ENCODE data around the gene ITPR1. TPM values are rescaled to one million over a fixed set of nuclear protein-coding genes. Genes with fewer than 3 reads are reported as not detected.

The ITPR1 gene
- total RNA-seq, 2 donors from 2014 or later, result 36.8 to 43.8 TPM

GRCh38 chr3:4474683-4475490, 18.3 kb upstream of the ITPR1 start:
- peak; percentile 50 for DNase-seq
- peak; percentile 84 to 92 for ATAC-seq
- intact Hi-C loops (cut with DNase I), result no loop called here

DNA sequence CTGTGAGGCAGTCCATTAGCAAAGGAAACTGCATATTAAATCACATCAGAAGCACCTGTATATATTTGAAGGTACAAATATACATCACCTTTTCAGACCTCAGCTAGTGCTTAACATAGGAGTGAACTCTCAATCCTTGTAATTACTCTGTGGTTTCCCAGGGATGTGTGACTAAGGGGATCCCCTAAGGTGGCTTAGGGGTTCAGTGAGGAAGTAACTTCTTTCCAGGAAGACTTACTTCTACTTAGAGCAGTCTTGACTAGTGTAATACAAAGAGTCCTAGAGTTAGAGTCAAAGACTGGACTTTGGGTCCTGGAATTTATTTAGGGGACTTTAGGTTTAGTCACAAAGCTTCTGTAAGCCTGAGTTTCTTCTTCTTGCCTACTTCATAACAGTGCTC, 17.3 kb upstream of the ITPR1 start:
- ATAC-seq (no peak), DNase-seq (no peak)
- intact Hi-C loops (cut with DNase I), result no loop called here

DNA sequence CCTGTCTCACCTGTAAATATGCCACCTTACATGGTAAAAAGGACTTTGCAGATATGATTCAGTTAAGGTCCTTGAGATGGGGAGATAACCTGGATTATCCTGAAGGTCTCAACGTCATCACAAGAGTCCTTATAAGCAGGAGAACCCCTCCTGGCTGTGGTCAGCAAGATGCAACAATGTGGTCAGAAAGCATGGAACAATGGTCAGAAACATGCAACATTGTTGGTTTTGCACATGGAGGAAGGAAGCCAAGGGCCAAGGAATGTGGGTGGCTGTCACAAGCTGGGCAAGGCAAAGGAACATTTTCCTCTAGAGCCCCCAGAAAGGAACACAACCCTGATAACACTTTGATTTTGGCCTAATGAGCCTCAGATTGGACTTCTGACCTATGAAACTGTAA, 16.7 kb upstream of the ITPR1 start:
- ATAC-seq (no peak), DNase-seq (no peak)
- intact Hi-C loops (cut with DNase I), result no loop called here

DNA sequence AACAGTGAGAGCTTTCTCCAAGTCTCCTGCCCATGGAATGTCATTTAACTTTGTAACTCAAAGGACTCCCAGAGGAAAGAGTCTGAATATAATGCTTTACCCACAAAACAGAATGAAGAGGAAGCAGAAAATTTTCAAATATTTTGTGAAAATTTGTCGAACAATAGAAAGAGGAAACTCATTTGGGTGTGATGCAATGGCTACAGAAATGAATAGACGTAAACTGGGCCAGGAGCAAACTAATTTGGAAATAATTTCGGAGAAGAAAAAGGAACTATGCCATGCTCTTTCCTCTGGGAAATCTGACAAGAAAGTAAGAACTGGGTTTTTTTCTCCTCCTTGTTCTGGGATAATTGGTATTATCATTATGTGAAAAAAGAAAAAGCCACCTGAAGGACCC, 14.9 kb upstream of the ITPR1 start:
- intact Hi-C loops (cut with DNase I), result no loop called here

GRCh38 chr3:4491855-4492207, 1.3 kb upstream of the ITPR1 start:
- intact Hi-C loops (cut with DNase I), result loop anchor here in 1 of 2 donors (5.0 to 10.0 kb wide), 2 partner anchors 90 to 137 kb away; no protein-coding TSS in a partner anchor
- DNase-seq (no peak), ATAC-seq (no peak)

More for the DNA sequence above, 14.9 kb upstream of the ITPR1 start:
- DNase-seq (no peak), ATAC-seq (no peak)

GRCh38 chr3:4492208-4493013, 737 bp upstream of the ITPR1 start:
- DNase-seq (peak; percentile 67), ATAC-seq (peak; percentile 42 to 64)
- intact Hi-C loops (cut with DNase I), result loop anchor here in 1 of 2 donors (5.0 to 10.0 kb wide), 2 partner anchors 90 to 138 kb away; no protein-coding TSS in a partner anchor

- ATAC-seq (peak in 1 of 2 donors; percentile 5), DNase-seq (peak; percentile 33)
- intact Hi-C loops (cut with DNase I), result loop anchor here in 1 of 2 donors (5.0 to 10.0 kb wide), 2 partner anchors 88 to 139 kb away; no protein-coding TSS in a partner anchor
These were observed 1.1 kb downstream of the ITPR1 start for GRCh38 chr3:4493941-4494894.

DNA sequence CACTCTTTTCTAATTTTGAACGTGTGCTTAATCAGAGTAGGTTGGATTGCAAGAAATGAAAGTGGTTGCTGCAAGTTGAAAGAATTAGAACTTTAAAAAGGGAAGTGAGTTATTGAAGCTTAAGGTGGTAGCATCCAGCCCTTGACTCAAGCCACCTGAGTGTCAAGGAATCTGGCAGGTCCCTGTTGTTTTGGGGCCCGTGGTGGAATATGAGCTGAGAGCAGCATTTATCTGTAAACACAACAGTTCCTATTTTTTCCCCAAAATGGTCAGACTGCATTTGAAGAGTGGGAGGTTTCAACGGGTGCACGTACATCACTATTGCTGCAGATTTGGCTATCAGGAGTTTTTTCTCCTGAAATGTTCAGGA, 1.7 kb downstream of the ITPR1 start:
- DNase-seq (no peak), ATAC-seq (no peak)
- intact Hi-C loops (cut with DNase I), result loop anchor here in 1 of 2 donors (5.0 to 10.0 kb wide), 2 partner anchors 87 to 140 kb away; no protein-coding TSS in a partner anchor

DNA sequence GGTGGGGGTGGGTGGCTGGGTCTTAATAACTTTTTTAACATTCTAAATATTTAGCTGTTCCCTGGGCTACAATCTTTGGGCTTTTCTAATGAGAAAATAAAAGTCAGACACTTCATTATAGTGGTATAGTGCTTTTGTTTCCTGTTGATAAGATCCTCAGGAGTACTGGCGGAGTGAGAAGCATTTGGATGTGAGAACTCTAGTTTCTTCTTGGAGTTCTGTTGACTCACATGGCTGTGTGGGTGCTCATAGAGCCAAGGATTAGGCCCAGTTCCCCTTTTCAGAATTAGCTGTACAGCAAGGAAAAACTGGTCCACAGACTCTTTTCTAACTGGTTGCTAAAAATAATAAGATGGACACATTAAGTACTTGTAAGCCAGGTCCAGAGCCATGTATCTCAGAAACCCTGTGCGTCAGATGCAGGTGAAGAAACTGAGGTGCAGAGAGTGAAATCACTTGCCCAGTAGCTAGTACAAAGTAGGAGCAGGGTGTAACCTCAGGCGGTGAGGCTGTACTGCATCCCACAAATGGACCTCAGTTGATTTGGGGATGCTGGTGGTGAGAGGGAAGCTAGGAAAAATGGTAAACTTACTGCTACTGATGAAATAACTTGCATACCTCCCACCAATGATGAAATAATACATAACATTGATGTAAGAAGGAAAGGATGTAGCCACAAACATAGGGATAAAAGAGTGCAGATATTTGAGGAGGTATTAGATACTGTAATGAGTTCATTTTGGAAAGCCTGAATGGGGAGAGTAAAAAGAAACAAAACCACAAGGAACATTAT, 2.3 kb downstream of the ITPR1 start:
- ATAC-seq, result no peak
- intact Hi-C loops (cut with DNase I), result loop anchor here in 1 of 2 donors (10.0 kb wide), 1 partner anchor 141 kb away; no protein-coding TSS in a partner anchor
- DNase-seq, result no peak

DNA sequence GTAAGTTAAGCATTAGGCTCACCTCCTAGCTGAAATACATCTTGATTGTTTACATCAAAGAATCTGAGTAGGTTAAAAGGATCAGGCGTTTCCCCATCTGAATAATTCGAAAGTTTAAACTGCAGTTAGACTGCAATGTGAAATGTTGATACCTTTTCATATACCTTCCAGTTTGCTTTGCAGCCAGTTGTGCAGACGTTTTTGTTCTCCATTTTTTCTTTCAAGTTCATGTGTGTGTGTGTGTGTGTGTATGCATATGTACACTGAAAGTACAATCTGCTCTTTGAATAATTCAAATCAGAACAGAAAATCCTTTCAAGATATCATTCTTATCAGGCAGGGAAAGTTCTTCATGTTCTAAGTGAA, 2.9 kb downstream of the ITPR1 start:
- ATAC-seq (no peak), DNase-seq (no peak)
- intact Hi-C loops (cut with DNase I), result loop anchor here in 1 of 2 donors (10.0 kb wide), 1 partner anchor 141 kb away; no protein-coding TSS in a partner anchor

GRCh38 chr3:4497005-4497692, 4.0 kb downstream of the ITPR1 start:
- DNase-seq (no peak), ATAC-seq (no peak)
- intact Hi-C loops (cut with DNase I), result loop anchor here in 1 of 2 donors (10.0 kb wide), 1 partner anchor 142 kb away; no protein-coding TSS in a partner anchor

DNA sequence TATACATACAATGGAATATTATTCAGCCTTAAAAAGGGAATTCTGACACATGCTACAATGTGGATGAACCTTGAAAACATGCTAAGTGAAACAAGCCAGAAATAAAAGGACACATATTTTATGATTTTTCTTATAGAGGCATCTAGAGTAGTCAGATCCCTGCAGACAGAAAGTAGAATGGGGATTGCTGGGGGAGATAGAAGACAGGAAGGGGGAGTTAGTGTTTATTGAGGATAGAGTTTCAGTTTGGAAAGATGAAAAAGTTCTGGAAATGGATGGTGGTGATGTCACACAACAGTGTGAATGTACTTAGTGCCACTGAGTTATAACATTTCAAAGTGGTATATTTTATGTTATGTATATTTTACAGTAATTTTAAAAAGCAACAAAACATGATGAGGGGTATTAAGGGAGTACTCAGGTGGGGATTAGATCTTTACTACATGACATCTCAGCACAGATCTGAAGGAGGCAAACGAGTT, 4.7 kb downstream of the ITPR1 start:
- DNase-seq, result no peak
- intact Hi-C loops (cut with DNase I), result loop anchor here in 1 of 2 donors (10.0 kb wide), 1 partner anchor 143 kb away; no protein-coding TSS in a partner anchor
- no peak for ATAC-seq

- intact Hi-C loops (cut with DNase I), result loop anchor here in 1 of 2 donors (10.0 kb wide), 1 partner anchor 144 kb away; no protein-coding TSS in a partner anchor
- ATAC-seq, result no peak
- no peak for DNase-seq
These were observed 5.3 kb downstream of the ITPR1 start for GRCh38 chr3:4498446-4498845.

- ATAC-seq, result no peak
- DNase-seq, result no peak
- intact Hi-C loops (cut with DNase I), result no loop called here
These were observed 8.3 kb downstream of the ITPR1 start for GRCh38 chr3:4501437-4501836.

GRCh38 chr3:4501927-4502326, 8.8 kb downstream of the ITPR1 start:
- intact Hi-C loops (cut with DNase I), result no loop called here
- DNase-seq (no peak), ATAC-seq (no peak)

- ATAC-seq, result no peak
- intact Hi-C loops (cut with DNase I), result no loop called here
- no peak for DNase-seq
These were observed 9.9 kb downstream of the ITPR1 start for GRCh38 chr3:4503050-4503449.
